Measurements from ENCODE around the gene ALKBH5. TPM values are rescaled to one million over a fixed set of nuclear protein-coding genes. Genes with fewer than 3 reads are reported as not detected.

ALKBH5 gene
- total and polyA plus RNA-seq, 9 of the 15 experiments (the other 6 are each of a cell fraction or from before 2014, with no cell fraction given) = 11.4 to 70.0 (median 47.4) TPM

DNA sequence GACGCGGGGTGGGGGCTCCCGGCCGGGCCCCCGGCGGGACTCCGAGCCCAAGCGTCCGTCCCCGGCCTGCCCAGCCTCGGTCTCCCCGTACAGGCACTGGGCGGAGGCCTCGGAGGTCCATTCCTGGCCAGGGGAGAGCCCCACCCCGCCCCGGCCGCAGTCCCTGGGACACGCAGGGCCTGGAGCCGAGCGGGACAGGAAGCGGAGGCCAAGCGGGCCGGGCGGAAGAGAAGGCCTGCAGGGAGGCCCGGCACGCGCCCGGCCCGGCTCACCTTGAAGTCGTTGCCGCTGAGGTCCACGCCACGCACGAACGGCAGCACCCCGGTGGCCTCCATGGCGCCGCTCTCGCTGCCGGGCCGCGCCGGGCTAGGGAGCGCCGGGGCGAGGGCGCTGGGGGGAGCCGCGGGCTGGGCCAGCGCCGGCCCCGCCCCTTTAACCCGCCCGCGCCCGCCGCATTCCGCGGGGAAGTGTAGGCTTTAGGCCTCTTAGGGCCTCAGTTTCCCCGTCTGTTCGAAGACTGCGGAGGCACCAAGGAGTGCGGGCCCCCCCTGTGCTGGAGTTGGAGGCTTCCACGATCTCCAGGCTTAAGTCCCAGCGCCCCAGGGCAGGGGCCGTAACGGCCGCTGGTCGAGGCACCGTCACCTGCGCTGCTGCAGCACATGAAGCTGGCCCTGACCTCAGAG, 74.9 kb downstream of the ALKBH5 start, which contains the start of gene FLII (continued):
- TF ChIP-seq, protein P1, sequence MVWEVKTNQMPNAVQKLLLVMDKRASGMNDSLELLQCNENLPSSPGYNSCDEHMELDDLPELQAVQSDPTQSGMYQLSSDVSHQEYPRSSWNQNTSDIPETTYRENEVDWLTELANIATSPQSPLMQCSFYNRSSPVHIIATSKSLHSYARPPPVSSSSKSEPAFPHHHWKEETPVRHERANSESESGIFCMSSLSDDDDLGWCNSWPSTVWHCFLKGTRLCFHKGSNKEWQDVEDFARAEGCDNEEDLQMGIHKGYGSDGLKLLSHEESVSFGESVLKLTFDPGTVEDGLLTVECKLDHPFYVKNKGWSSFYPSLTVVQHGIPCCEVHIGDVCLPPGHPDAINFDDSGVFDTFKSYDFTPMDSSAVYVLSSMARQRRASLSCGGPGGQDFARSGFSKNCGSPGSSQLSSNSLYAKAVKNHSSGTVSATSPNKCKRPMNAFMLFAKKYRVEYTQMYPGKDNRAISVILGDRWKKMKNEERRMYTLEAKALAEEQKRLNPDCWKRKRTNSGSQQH (CRISPR knock-in tag; IDR thresholded peaks at IDR 0.05) = no peak
- TF ChIP-seq CTCFL (IDR thresholded peaks at IDR 0.05; ENCODE audit: borderline replicate concordance, insufficient read depth, low read depth, low read length, poor library complexity, severe bottlenecking) (no peak), TAF1 (IDR thresholded peaks at IDR 0.05; ENCODE audit: control insufficient read depth, extremely low read depth, insufficient read depth, low read length, severe bottlenecking) (no peak), TEAD1 (CRISPR knock-in tag; IDR thresholded peaks at IDR 0.05) (no peak; a peak in 1 of 4 replicates), MYC (IDR thresholded peaks at IDR 0.05; ENCODE audit: low read depth, low read length) (peak; percentile 27; the same call in 1 of the 2 replicates), MYC (CRISPR knock-in tag; IDR thresholded peaks at IDR 0.05; ENCODE audit: borderline replicate concordance, low read depth) (no peak), PML (IDR thresholded peaks at IDR 0.05; ENCODE audit: low read length) (no peak), TFAM (CRISPR knock-in tag; conservative IDR thresholded peaks at IDR 0.05) (no peak), PHB2 (IDR thresholded peaks at IDR 0.05; ENCODE audit: low read depth) (no peak), NFATC3 (IDR thresholded peaks at IDR 0.05) (no peak), KLF13 (tag; IDR thresholded peaks at IDR 0.05; ENCODE audit: borderline replicate concordance, low read depth) (no peak), CXXC5 (CRISPR knock-in tag; IDR thresholded peaks at IDR 0.05) (peak; percentile 68), TGIF2 (CRISPR knock-in tag; IDR thresholded peaks at IDR 0.05) (no peak), SRSF3 (IDR thresholded peaks at IDR 0.05; ENCODE audit: insufficient read depth, low read length) (no peak), FOSL1 (tag; conservative IDR thresholded peaks at IDR 0.05) (no peak), NONO (IDR thresholded peaks at IDR 0.05; ENCODE audit: low read depth in 2 of 2, low read length in 1 of 2) (0 out of 4 replicates have a peak, but pooled peaks of 1 of the 2 experiments have one; percentile 46), FOXJ2 (tag; IDR thresholded peaks at IDR 0.05) (no peak), ZNF124 (CRISPR knock-in tag; IDR thresholded peaks at IDR 0.05) (no peak), KAT2B (IDR thresholded peaks at IDR 0.05; ENCODE audit: low read depth, low read length) (no peak), FUS (optimal IDR thresholded peaks at IDR 0.05; ENCODE audit: low read depth, low read length) (no peak), WHSC1 (IDR thresholded peaks at IDR 0.05; ENCODE audit: low read length) (no peak)
